GM13977 (cell line): ENCODE data around the gene MMS19.

Experiments used
- DNase-seq: peaks from one replicate; pipeline ENCODE4 v3.0.0; 2012; ENCODE audit warnings: low spot score
- in situ Hi-C: fragments of 300-500 bp; cut with MboI; formaldehyde crosslinking; loops from one replicate; pipeline ENCODE4 v1.12.0; 2022; ENCODE audit warnings: low sequenced_read_pairs, low pct_unique_long_range_greater_than_20kb, mixed read lengths, inconsistent platforms; ENCODE audit not compliant: unreplicated experiment
- TF ChIP-seq, protein P1 (sequence below): IDR thresholded peaks from 2 replicates; pipeline ENCODE4 v1.5.1; 2012; ENCODE audit warnings: mild to moderate bottlenecking, control low read depth; ENCODE audit not compliant: insufficient read depth; ENCODE audit errors: extremely low read depth, missing control alignments

Gene MMS19

DNA sequence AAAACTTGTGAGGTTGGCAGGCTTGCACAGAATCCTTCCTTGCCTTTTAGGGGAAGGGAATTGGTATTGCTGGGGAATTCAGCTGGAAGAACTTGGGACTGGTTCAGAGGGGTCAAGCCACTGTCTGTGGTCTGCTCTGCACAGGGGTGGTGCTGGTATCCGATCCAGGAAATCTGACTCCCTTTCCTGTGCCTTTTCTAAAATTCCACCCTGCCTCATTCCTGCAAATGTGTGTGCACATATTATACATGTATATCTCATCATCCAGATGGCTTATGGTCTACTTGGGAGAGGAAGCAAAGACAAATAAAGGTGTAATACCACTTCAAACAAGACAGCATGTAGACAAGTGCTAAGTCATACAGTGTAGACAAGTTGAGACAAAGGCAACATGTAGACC is 14.8 kb upstream of the MMS19 start:
- DNase-seq = no peak
- TF ChIP-seq, protein P1, sequence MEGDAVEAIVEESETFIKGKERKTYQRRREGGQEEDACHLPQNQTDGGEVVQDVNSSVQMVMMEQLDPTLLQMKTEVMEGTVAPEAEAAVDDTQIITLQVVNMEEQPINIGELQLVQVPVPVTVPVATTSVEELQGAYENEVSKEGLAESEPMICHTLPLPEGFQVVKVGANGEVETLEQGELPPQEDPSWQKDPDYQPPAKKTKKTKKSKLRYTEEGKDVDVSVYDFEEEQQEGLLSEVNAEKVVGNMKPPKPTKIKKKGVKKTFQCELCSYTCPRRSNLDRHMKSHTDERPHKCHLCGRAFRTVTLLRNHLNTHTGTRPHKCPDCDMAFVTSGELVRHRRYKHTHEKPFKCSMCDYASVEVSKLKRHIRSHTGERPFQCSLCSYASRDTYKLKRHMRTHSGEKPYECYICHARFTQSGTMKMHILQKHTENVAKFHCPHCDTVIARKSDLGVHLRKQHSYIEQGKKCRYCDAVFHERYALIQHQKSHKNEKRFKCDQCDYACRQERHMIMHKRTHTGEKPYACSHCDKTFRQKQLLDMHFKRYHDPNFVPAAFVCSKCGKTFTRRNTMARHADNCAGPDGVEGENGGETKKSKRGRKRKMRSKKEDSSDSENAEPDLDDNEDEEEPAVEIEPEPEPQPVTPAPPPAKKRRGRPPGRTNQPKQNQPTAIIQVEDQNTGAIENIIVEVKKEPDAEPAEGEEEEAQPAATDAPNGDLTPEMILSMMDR = no peak
- in situ Hi-C loops = no loop called here

DNA sequence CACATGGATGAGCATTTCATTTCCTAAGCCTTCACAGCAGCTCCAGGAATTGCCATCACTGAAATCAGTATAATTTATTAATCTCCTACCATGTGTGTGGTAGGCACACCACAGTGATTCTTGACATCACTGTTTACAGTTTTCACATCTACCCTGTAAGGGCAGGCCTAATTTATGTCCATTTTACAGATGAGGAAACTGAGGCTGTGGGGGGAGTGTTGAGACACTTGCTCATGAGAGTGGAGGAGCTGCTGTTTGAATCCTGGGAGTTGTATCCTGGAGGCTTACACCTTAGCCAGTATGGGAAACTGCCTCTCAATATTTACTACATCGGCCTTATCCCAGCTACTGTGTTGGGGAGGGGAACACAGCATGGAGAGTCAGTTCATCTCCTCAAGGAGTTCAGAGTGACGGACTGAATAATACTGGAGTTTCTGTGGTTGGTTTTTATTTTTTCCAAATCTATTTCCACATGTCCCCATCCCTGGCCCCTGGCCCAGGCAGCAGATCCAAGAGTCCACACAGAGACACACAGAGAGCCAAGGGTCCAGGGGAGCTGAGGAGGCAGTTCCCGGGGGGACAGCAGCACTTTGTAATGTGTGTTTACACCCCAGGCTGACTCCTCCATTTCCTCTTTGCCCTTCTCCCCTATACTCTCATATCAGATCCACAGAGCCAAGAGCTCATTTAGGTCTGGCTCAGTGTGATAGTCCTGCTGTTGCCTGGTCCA is 13.7 kb upstream of the MMS19 start:
- no peak for DNase-seq
- TF ChIP-seq, protein P1 = no peak
- in situ Hi-C loops = no loop called here

DNA sequence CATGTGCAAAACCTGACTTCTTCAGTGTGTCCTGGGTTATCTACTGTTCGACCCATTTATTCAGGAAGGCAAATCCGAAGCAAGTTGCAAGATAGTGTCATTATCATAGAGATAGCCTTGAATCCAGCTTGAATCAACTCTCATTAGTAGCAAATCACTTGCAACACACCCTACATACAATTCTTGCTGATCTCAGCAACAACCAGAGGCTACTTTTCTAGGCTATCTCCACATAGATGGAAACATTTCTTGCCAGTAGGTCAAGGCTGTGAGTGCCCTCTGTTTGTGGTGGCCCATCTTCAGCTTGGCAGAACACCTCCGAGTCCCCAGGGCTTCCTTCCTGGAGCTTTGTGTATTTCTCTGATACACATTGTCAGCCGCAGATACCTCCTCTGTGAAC is 12.5 kb upstream of the MMS19 start:
- in situ Hi-C loops = no loop called here
- DNase-seq = no peak

DNA sequence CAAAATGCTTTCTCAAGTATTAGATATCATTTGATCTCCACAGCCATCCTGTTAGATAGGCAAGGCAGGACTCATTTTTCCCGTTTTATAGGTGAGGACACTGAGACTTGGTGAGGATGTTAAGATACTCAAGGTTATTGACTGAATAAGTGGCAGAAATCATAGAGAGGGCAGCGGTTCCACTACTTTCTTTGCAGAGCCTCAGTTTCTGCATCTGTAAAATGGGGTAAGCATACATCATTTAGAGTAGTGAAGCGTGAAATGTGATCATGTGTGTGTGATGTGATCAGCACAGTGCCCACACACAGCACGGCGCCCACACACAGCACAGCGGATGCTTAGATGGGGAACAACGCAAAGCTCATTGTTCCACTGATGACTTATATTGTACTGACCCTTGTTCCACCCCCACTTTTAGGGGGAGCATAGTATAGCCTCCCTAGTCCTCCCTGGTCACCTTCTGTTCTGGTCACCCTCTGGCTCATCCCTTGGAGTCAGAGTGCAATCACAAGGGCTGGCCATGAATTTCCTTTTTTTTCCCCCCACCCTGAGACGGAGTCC is 11.0 kb upstream of the MMS19 start:
- TF ChIP-seq, protein P1 = no peak
- in situ Hi-C loops = no loop called here
- DNase-seq = no peak

More for the DNA sequence above, 12.5 kb upstream of the MMS19 start:
- TF ChIP-seq, protein P1 = no peak

DNA sequence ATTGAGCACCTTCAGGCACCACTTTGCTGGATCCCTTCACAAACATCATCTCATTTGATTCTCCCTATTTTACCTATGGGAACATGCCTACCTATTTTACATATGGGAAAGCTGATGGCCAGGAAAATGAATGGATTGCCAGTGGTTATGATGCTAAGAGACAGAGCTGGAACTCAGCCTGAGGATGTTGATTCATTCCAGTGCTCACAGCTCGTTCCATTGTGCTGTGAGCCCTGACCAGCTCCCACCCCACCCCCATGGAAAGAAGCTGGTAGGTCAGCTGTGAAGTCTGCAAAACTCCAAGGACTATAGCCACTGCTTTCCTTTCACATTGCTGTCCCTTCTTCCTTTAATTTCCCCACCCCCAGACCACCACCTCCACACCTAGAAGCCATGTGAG is 10.1 kb upstream of the MMS19 start:
- TF ChIP-seq, protein P1 = no peak
- DNase-seq = no peak
- in situ Hi-C loops = no loop called here

DNA sequence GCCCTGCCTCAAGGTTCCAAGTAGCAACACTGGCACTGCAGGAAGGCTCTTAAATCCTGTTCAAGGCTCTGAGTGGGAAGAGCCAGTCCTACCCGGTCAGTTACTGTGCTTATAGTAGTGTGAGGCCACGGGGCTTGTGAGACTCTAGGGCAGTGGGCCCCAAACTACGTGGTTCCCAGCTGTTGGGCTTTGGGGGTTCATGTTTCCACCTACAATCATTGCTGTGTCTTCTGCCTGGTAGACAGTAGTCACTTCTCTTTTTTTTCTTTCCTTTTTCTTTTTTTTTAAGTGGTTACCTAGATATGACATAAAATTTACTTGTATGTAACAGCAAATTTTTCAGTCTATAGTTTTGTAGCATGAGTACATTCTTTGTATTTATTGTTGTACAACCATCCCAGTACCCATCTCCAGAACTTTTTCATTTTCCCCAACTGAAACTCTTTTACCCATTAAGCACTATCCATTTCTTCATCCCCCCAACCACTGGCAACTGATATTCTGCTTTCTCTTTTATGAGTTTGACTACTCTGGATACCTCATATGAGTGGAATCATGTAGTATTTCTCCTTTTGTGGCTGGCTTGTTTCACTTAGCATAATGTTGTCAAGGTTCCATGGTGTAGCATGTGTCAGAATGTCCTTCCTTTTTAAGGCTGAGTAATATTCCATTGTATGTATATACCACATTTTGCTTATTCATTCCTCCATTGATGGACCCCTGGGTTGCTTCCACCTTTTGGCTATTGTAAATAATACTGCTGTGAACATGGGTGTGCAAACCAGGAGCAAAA is 8.2 kb upstream of the MMS19 start:
- TF ChIP-seq, protein P1 = no peak
- no peak for DNase-seq
- in situ Hi-C loops = no loop called here
